Large intestine (tissue), 12 donors: Measurements from ENCODE around the gene CLDN24. TPM values are rescaled to one million over a fixed set of nuclear protein-coding genes. Genes with fewer than 3 reads are reported as not detected.

Experiments used
- DNase-seq, 2 donors: peaks; one replicate each; pipeline versions ENCODE4 v3.0.0 to v3.0.0-alpha.2; 2013
- H3K27ac ChIP-seq: one replicate; pipeline ENCODE4 v1.5.1; 2013; ENCODE audit warnings: low read length
- H3K27me3 ChIP-seq: 2 replicates; pipeline ENCODE4 v1.6.1; 2013; ENCODE audit warnings: low read length; ENCODE audit not compliant: control insufficient read depth, insufficient read depth
- H3K36me3 ChIP-seq: 2 replicates; pipeline ENCODE4 v1.6.1; 2013; ENCODE audit warnings: low read length; ENCODE audit not compliant: control insufficient read depth, insufficient read depth
- H3K4me1 ChIP-seq: one replicate; pipeline ENCODE4 v1.6.1; 2013; ENCODE audit warnings: low read length; ENCODE audit not compliant: control insufficient read depth, insufficient read depth
- H3K4me3 ChIP-seq: one replicate; pipeline ENCODE4 v1.5.1; 2013; ENCODE audit warnings: low read length
- H3K9me3 ChIP-seq: one replicate; pipeline ENCODE4 v1.6.1; 2013; ENCODE audit warnings: mild to moderate bottlenecking, low read depth, low read length, moderate library complexity; ENCODE audit not compliant: control insufficient read depth
- WGBS: methylation state at CpG from one replicate; pipeline ENCODE4 v1.1.5; 2013; ENCODE audit warnings: low lambda C conversion rate; ENCODE audit not compliant: insufficient coverage; 5-methylcytosine and 5-hydroxymethylcytosine counted together
- long read RNA-seq, 11 donors: transcript quantifications; one replicate each; lab custom pipeline, GENCODE V29; 2026
- polyA plus RNA-seq: library from polyadenylated mRNA; unstranded; fragments of 120-200 nt; gene quantifications from one replicate; pipeline ENCODE4 v1.2.1, GENCODE V29; 2013

The CLDN24 gene
- 0.10 TPM for polyA plus RNA-seq
- long read RNA-seq, donor 1: 0 reads
- long read RNA-seq, donor 2: 0 reads
- long read RNA-seq, donor 3: 0 reads
- long read RNA-seq, donor 4: 0 reads
- long read RNA-seq, donor 5: 0 reads
- long read RNA-seq, donor 6: 0 reads
- long read RNA-seq, donor 7: 0 reads
- long read RNA-seq, donor 8: 0 reads
- long read RNA-seq, donor 9: 0 reads
- long read RNA-seq, donor 10: 0 reads
- long read RNA-seq, donor 11: 0 reads

DNA sequence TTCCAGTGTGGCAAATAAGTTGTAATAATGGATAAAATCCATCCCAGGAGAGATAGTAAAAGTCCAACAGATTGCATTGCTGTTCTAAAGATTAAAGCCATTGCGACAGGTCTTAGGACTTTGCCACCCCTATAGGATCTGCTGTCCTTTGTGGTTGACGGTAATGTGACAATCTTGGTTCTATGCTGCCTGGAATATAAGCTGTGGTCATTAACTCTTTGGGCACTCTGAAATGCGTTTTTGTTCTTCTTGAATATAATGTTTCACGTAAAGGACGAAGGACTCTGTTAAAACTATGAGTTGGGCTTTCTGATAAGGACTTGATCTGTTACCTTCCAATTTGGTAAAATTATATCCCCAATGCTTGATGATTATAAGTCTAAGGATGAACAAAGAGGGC, at the start of gene CLDN24:
CLDN24 (minus strand) TSS at position 101 of the 400 bp plus-strand sequence; CDS start at position 101, 0 bp downstream.
- H3K4me1 ChIP-seq: peaks cover 6% of the 10 kb centered on the region
- DNase-seq: peak; percentile 29 to 68
- 43% methylated on average over 1 of the region's 5 CpGs for WGBS
- no peak within 1 kb of the TSS for H3K27ac ChIP-seq
- H3K36me3 ChIP-seq: peaks cover 3% of the 10 kb centered on the region
- H3K4me3 ChIP-seq: no peak within 1 kb of the TSS
- peaks cover 2% of the 10 kb centered on the region for H3K9me3 ChIP-seq
- H3K27me3 ChIP-seq: no peaks in the 10 kb centered on the region

DNA sequence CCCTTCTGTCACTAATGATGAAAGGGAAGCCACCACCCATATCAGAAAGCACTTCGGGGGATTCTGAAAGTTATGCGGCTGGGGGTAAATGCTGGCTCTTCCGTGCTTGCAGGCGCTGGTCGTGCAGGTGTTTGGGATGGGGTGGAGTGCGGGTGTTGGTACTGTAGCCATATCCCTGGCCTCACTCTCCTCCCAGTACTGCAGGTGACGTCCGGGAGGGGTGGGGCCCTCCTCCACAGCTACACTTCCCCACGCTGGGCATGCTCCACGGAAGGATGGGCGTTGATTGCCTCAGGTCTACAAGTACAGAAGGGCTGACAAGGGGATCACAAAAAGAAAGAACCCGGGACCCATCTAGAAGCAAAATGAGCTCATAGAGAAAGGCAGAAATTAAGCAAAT, 48.6 kb upstream of the CLDN24 start:
- no peaks in the 10 kb centered on the region for H3K36me3 ChIP-seq
- H3K4me1 ChIP-seq: peaks cover 7% of the 10 kb centered on the region
- DNase-seq: no peak
- WGBS: 48% methylated on average over 4 of the region's 12 CpGs
- H3K27me3 ChIP-seq: no peaks in the 10 kb centered on the region
- no peak overlapping the region for H3K4me3 ChIP-seq
- H3K9me3 ChIP-seq: no peaks in the 10 kb centered on the region
- H3K27ac ChIP-seq: no peak overlapping the region

GRCh38 chr4:183369073-183369472, 46.8 kb upstream of the CLDN24 start:
- Histone ChIP-seq H3K27ac (no peak overlapping the region), H3K4me3 (no peak overlapping the region), H3K27me3 (no peaks in the 10 kb centered on the region), H3K9me3 (no peaks in the 10 kb centered on the region), H3K4me1 (peaks cover 11% of the 10 kb centered on the region), H3K36me3 (no peaks in the 10 kb centered on the region)
- WGBS: 0% methylated on average over 1 of the region's 8 CpGs
- DNase-seq: no peak

DNA sequence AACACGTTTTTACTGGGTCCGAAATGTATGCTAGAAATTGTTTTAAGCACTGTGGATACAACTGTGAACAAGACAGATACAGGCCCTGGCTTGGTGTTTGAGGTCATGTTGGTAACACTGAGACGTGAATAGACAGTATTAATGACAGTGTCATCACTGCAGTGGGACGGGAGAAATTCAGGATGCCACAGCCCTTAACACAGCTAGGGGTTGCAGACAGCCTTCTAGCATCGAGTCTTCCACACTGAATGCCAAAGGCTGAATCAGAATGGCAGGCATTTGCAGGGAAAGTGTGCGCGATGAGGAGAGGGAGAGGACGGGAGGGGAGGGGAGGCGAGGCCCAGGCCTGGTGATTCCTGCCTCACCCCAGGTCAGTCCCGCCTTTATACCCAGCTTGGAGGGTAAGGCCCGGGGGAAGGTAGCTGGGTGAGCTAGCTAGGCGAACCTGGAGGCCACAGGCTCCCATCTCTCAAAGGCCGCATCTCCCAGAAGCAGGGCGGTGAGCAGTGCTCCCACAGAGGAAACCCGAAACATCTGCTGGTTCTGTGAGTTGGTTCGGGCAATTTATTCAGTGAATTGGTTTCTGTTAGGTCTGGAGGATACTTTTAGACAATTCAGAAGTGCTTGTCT, 44.1 kb upstream of the CLDN24 start:
- Histone ChIP-seq H3K36me3 (no peaks in the 10 kb centered on the region), H3K9me3 (no peaks in the 10 kb centered on the region), H3K4me3 (no peak overlapping the region), H3K27me3 (no peaks in the 10 kb centered on the region), H3K27ac (no peak overlapping the region), H3K4me1 (peaks cover 11% of the 10 kb centered on the region)
- no peak for DNase-seq
- 82% methylated on average over 4 of the region's 16 CpGs for WGBS

GRCh38 chr4:183364025-183364424, 41.8 kb upstream of the CLDN24 start:
- no peaks in the 10 kb centered on the region for H3K9me3 ChIP-seq
- H3K4me1 ChIP-seq: peaks cover 11% of the 10 kb centered on the region
- H3K27me3 ChIP-seq: no peaks in the 10 kb centered on the region
- no CpG with 5 or more reads among the region's 10 CpGs for WGBS
- DNase-seq: no peak
- no peaks in the 10 kb centered on the region for H3K36me3 ChIP-seq
- H3K27ac ChIP-seq: no peak overlapping the region
- H3K4me3 ChIP-seq: no peak overlapping the region

- Histone ChIP-seq H3K9me3 (no peaks in the 10 kb centered on the region), H3K27me3 (no peaks in the 10 kb centered on the region), H3K36me3 (no peaks in the 10 kb centered on the region), H3K27ac (no peak overlapping the region), H3K4me3 (no peak overlapping the region), H3K4me1 (peaks cover 11% of the 10 kb centered on the region)
- WGBS: 93% methylated on average over 3 of the region's 15 CpGs
- peak in 1 of 2 donors; percentile 40 for DNase-seq
These were observed 40.8 kb upstream of the CLDN24 start for GRCh38 chr4:183362916-183363542.

GRCh38 chr4:183362036-183362435, 39.8 kb upstream of the CLDN24 start:
- H3K27ac ChIP-seq: no peak overlapping the region
- H3K4me1 ChIP-seq: peaks cover 11% of the 10 kb centered on the region
- DNase-seq: no peak
- H3K4me3 ChIP-seq: no peak overlapping the region
- WGBS: no CpG with 5 or more reads among the region's 4 CpGs
- no peaks in the 10 kb centered on the region for H3K36me3 ChIP-seq
- no peaks in the 10 kb centered on the region for H3K9me3 ChIP-seq
- H3K27me3 ChIP-seq: no peaks in the 10 kb centered on the region

- Histone ChIP-seq H3K27ac (no peak overlapping the region), H3K4me1 (no peaks in the 10 kb centered on the region), H3K9me3 (no peaks in the 10 kb centered on the region), H3K27me3 (no peaks in the 10 kb centered on the region), H3K4me3 (no peak overlapping the region), H3K36me3 (no peaks in the 10 kb centered on the region)
- 80% methylated on average over 1 of the region's 11 CpGs for WGBS
- DNase-seq: no peak
These were observed 38.1 kb upstream of the CLDN24 start for GRCh38 chr4:183360161-183360919.

DNA sequence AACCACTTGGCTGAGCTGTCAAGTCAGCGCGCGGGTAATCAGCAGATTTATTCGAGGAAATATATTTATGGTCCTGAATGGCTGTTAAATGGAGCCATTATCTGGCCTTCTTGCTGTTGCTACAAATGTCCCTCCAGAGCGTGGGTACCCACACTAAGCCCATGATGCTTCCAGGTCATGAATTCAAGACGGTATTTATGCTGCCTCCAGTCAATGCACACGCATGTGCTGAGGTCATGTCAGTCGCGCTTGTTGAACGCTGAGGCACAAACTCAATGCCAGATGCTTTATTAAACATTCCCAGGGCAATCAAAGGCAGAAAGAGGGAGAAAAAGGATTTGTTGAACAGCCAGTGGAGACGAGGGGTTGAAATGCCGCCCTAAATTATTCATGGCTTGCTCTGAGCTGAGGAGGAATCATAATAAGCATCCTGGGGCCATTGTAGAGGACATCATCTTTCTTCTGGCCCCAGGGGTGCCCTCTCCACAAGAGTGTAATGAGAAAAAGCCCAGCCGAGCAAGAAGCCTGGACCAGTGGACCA, 36.1 kb upstream of the CLDN24 start:
- H3K4me3 ChIP-seq: no peak overlapping the region
- no peaks in the 10 kb centered on the region for H3K27me3 ChIP-seq
- DNase-seq: no peak
- no peaks in the 10 kb centered on the region for H3K9me3 ChIP-seq
- H3K4me1 ChIP-seq: peaks cover 8% of the 10 kb centered on the region
- no CpG with 5 or more reads among the region's 13 CpGs for WGBS
- H3K36me3 ChIP-seq: no peaks in the 10 kb centered on the region
- no peak overlapping the region for H3K27ac ChIP-seq
